Suprapubic skin (tissue), 4 donors: Measurements from ENCODE around the gene DYNLT2. TPM values are rescaled to one million over a fixed set of nuclear protein-coding genes. Genes with fewer than 3 reads are reported as not detected.

Experiments
- DNase-seq, 2 donors: peaks; one replicate each; pipeline ENCODE4 v3.0.0-alpha.2; 2019; ENCODE audit warnings: low spot score in 2 of 2
- H3K27ac ChIP-seq: fragments of 200-600 bp; sonication (generic); one replicate; pipeline ENCODE4 v1.5.1; 2019
- H3K27me3 ChIP-seq: fragments of 200-600 bp; sonication (generic); one replicate; pipeline ENCODE4 v1.5.1; 2019
- H3K36me3 ChIP-seq: fragments of 200-600 bp; sonication (generic); one replicate; pipeline ENCODE4 v1.5.1; 2019
- H3K4me1 ChIP-seq: fragments of 200-600 bp; sonication (generic); one replicate; pipeline ENCODE4 v1.5.1; 2019
- H3K4me3 ChIP-seq: fragments of 200-600 bp; sonication (generic); one replicate; pipeline ENCODE4 v1.5.1; 2019; ENCODE audit warnings: mild to moderate bottlenecking
- H3K9me3 ChIP-seq: fragments of 200-600 bp; sonication (generic); one replicate; pipeline ENCODE4 v1.5.1; 2019
- EP300 ChIP-seq: sonication (generic); formaldehyde crosslinking; IDR thresholded peaks from one replicate; pipeline ENCODE4 v1.6.1; 2017; ENCODE audit warnings: antibody characterized with exemption
- POLR2A ChIP-seq, 2 donors: fragments of 450-650 bp; IDR thresholded peaks; one replicate each; pipeline ENCODE4 v1.6.1; 2017; ENCODE audit warnings: antibody characterized with exemption in 2 of 2, mild to moderate bottlenecking in 2 of 2, moderate library complexity in 2 of 2
- POLR2AphosphoS5 ChIP-seq, 3 donors: sonication (generic); formaldehyde crosslinking; IDR thresholded peaks; one replicate each; pipeline ENCODE4 v1.6.1; 2017; ENCODE audit warnings: antibody characterized with exemption in 3 of 3
- WGBS: methylation state at CpG from one replicate; pipeline ENCODE4 v1.1.5; 2018; 5-methylcytosine and 5-hydroxymethylcytosine counted together
- total RNA-seq, 4 donors: library from RNA; depleted of rRNA; stranded (reverse); fragments of >200 nt; gene quantifications; one replicate each; pipeline ENCODE4 v1.1.0, GENCODE V29; 2016
- TF ChIP-seq, protein P1 (sequence below), 2 donors: fragments of 200-600 bp in 1 of 2; fragments of 450-650 bp in 1 of 2; sonication (generic) in 1 of 2; IDR thresholded peaks; one replicate each; pipeline ENCODE4 v1.5.1; 2016 to 2019; ENCODE audit warnings: antibody characterized with exemption in 2 of 2, mild to moderate bottlenecking in 1 of 2, moderate library complexity in 1 of 2

The DYNLT2 gene
- total RNA-seq, 4 donors from 2014 or later, result 1.3 to 4.0 (median 2.2) TPM

DNA sequence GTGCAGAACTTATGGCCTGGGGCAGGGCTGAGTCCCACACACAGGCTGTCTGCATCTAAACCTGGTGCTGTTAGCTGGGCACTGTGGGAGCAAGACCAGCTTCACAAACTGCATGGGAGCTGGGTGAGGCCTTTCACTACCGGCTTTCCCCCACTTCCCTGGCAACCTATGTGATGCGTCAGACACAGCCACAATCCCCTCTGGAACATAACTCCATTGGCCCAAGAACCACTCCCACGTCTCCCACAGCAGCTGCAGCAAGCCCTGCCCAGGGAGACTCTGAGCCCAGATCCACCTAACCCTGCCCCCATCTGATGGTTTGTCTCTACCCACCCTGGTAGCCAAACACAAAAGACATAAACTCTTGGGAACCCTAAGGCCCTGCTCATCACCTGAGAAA, 58.9 kb downstream of the DYNLT2 start:
- no peaks in the 10 kb centered on the region for H3K4me1 ChIP-seq
- no peak for DNase-seq
- WGBS, result 92% methylated on average over 2 of the region's 3 CpGs
- TF ChIP-seq EP300 (no peak), POLR2AphosphoS5 (IDR thresholded peaks at IDR 0.05) (no peak), POLR2A (IDR thresholded peaks at IDR 0.05) (no peak)
- TF ChIP-seq, protein P1, sequence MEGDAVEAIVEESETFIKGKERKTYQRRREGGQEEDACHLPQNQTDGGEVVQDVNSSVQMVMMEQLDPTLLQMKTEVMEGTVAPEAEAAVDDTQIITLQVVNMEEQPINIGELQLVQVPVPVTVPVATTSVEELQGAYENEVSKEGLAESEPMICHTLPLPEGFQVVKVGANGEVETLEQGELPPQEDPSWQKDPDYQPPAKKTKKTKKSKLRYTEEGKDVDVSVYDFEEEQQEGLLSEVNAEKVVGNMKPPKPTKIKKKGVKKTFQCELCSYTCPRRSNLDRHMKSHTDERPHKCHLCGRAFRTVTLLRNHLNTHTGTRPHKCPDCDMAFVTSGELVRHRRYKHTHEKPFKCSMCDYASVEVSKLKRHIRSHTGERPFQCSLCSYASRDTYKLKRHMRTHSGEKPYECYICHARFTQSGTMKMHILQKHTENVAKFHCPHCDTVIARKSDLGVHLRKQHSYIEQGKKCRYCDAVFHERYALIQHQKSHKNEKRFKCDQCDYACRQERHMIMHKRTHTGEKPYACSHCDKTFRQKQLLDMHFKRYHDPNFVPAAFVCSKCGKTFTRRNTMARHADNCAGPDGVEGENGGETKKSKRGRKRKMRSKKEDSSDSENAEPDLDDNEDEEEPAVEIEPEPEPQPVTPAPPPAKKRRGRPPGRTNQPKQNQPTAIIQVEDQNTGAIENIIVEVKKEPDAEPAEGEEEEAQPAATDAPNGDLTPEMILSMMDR (IDR thresholded peaks at IDR 0.05), result no peak
- H3K27ac ChIP-seq, result no peak overlapping the region
- no peaks in the 10 kb centered on the region for H3K27me3 ChIP-seq
- H3K36me3 ChIP-seq, result peaks cover 4% of the 10 kb centered on the region
- no peaks in the 10 kb centered on the region for H3K9me3 ChIP-seq
- H3K4me3 ChIP-seq, result no peak overlapping the region

DNA sequence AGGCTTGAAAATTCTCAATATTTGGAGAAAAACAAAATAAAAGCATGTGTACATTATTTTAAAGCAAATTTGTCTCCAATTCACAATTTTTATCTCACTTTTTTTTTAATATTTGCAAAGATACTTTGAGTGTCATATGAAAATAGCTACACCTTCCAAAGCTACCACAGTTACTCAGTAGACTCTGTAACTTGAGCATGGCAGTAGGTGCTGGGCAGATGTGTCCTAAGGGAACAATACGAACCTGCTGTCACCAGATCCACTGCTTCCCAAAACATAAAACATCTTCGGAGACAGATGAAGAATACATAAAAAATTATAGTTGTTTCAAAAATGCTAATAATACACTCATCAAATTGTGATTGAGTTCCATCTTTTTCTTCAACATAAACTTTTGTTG, 60.1 kb downstream of the DYNLT2 start:
- Histone ChIP-seq H3K4me1 (no peaks in the 10 kb centered on the region), H3K9me3 (peaks cover under 1% of the 10 kb centered on the region), H3K27ac (no peak overlapping the region), H3K36me3 (peaks cover 11% of the 10 kb centered on the region), H3K27me3 (no peaks in the 10 kb centered on the region), H3K4me3 (no peak overlapping the region)
- no peak for DNase-seq
- no peak for TF ChIP-seq POLR2A (IDR thresholded peaks at IDR 0.05)
- TF ChIP-seq, protein P1 (IDR thresholded peaks at IDR 0.05), result no peak
- TF ChIP-seq POLR2AphosphoS5 (IDR thresholded peaks at IDR 0.05), result no peak
- TF ChIP-seq EP300, result no peak
- WGBS, result 96% methylated on average over 2 of the region's 2 CpGs

Other genes with a start within 250 kb of the DYNLT2 start
- 10 to 100 TPM; 17.3 to 59.4 (median 26.6) TPM for gene WDR27, start 49.5 kb downstream of the DYNLT2 start, total RNA-seq
- gene C6orf120, start 49.4 kb downstream of the DYNLT2 start, total RNA-seq, result 10 to 100 TPM; 19.4 to 23.1 (median 20.1) TPM
- gene PHF10, start 27.1 kb downstream of the DYNLT2 start, total RNA-seq, result 10 to 100 TPM; 41.5 to 93.1 (median 47.8) TPM
- gene ERMARD, start 50 bp upstream of the DYNLT2 start, total RNA-seq, result 10 to 100 TPM; 14.6 to 49.1 (median 20.4) TPM